Measurements from ENCODE around the gene PCDH9. TPM values are rescaled to one million over a fixed set of nuclear protein-coding genes. Genes with fewer than 3 reads are reported as not detected.

PCDH9 gene
- total and polyA plus RNA-seq, 2 of the 13 experiments (the other 11 are each of a cell fraction or from before 2014, with no cell fraction given): 0.09 TPM; not detected in 1

- Histone ChIP-seq H3K4me1 (ENCODE audit: insufficient read depth, low read length) (no peaks in the 10 kb centered on the region), H2AFZ (ENCODE audit: low read length) (no peak overlapping the region), H3K4me2 (ENCODE audit: low read depth, low read length) (no peak overlapping the region), H3K4me3 (replicated peaks in 1 of 3; ENCODE audit: insufficient read depth in 1 of 3, low read depth in 2 of 3, low read length in 3 of 3) (no peak overlapping the region), H3K9me3 (ENCODE audit: low read length) (no peaks in the 10 kb centered on the region), H3K27ac (ENCODE audit: extremely low read length, insufficient read depth, low read length) (no peak overlapping the region), H3K9ac (ENCODE audit: insufficient read depth, low read depth, low read length) (no peak overlapping the region), H3K27me3 (ENCODE audit: control insufficient read depth in 1 of 2, insufficient read depth in 2 of 2, low read length in 2 of 2) (no peaks in the 10 kb centered on the region), H3K79me2 (ENCODE audit: insufficient read depth, low read length) (no peaks in the 10 kb centered on the region), H3K36me3 (replicated peaks in 1 of 2; ENCODE audit: control insufficient read depth in 1 of 2, insufficient read depth in 2 of 2, low read length in 2 of 2) (no peaks in the 10 kb centered on the region), H4K20me1 (ENCODE audit: insufficient read depth, low read length) (no peaks in the 10 kb centered on the region)
- no TSS peak for BruUV-seq (replicated peaks)
- intact Hi-C loops (cut with micrococcal nuclease; ENCODE audit: unreplicated experiment) (no loop called here), in situ Hi-C loops (cut with HindIII; ENCODE audit: extremely low pct_ligation_motif_present, low pct_unique_long_range_greater_than_20kb) (no loop called here)
- no peak for DNase-seq (ENCODE audit: low spot score)
- ChIA-PET CTCF (ENCODE audit: low intra/inter-chr PET ratio, low total read pairs) (no interaction called here), POLR2A (no interaction called here)
- no peak for FAIRE-seq
- no peak for ATAC-seq
- no peak for TF ChIP-seq ZBTB3 (CRISPR knock-in tag; IDR thresholded peaks at IDR 0.05; ENCODE audit: borderline replicate concordance, low read depth)
These were observed 829.8 kb downstream of the PCDH9 start for GRCh38 chr13:66400292-66400691.

DNA sequence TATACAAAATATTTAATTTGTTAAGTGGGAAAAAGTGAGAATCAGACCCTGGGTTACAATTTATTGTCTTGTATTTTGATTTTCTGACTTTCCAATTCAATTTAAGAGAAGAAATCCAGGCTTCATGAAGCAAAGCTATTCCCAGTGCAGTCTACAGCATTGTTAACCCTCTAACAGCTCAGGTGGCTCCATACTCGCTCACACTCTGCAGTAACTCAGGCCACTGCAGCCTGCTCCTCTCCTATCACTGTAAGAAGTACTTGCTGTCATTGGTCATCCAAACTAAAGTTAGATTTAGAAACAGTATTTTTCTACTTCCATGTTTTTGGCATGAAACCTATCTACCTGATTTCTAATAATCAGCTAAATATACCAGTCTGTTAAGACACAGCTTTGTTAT is 830.3 kb downstream of the PCDH9 start:
- CTCF ChIA-PET (ENCODE audit: low intra/inter-chr PET ratio, low total read pairs): no interaction called here
- Histone ChIP-seq H3K4me1 (ENCODE audit: insufficient read depth, low read length) (no peaks in the 10 kb centered on the region), H3K27ac (ENCODE audit: extremely low read length, insufficient read depth, low read length) (no peak overlapping the region), H3K9ac (ENCODE audit: insufficient read depth, low read depth, low read length) (no peak overlapping the region), H4K20me1 (ENCODE audit: insufficient read depth, low read length) (no peaks in the 10 kb centered on the region), H3K79me2 (ENCODE audit: insufficient read depth, low read length) (no peaks in the 10 kb centered on the region), H3K9me3 (ENCODE audit: low read length) (no peaks in the 10 kb centered on the region), H2AFZ (ENCODE audit: low read length) (no peak overlapping the region), H3K4me2 (ENCODE audit: low read depth, low read length) (no peak overlapping the region), H3K27me3 (ENCODE audit: control insufficient read depth in 1 of 2, insufficient read depth in 2 of 2, low read length in 2 of 2) (no peaks in the 10 kb centered on the region), H3K4me3 (replicated peaks in 1 of 3; ENCODE audit: insufficient read depth in 1 of 3, low read depth in 2 of 3, low read length in 3 of 3) (no peak overlapping the region), H3K36me3 (replicated peaks in 1 of 2; ENCODE audit: control insufficient read depth in 1 of 2, insufficient read depth in 2 of 2, low read length in 2 of 2) (no peaks in the 10 kb centered on the region)
- no peak for DNase-seq (ENCODE audit: low spot score)
- WGBS (ENCODE audit: low lambda C conversion rate): 0% methylated on average over 1 of the region's 1 CpG
- TF ChIP-seq ZNF75D (CRISPR knock-in tag; IDR thresholded peaks at IDR 0.05; ENCODE audit: borderline replicate concordance): no peak
- TF ChIP-seq SOX13 (IDR thresholded peaks at IDR 0.05): no peak
- no peak for TF ChIP-seq SOX13 (CRISPR knock-in tag; conservative IDR thresholded peaks at IDR 0.05 in 1 of 2, IDR thresholded peaks at IDR 0.05 in 1 of 2)
- TF ChIP-seq, protein P1, sequence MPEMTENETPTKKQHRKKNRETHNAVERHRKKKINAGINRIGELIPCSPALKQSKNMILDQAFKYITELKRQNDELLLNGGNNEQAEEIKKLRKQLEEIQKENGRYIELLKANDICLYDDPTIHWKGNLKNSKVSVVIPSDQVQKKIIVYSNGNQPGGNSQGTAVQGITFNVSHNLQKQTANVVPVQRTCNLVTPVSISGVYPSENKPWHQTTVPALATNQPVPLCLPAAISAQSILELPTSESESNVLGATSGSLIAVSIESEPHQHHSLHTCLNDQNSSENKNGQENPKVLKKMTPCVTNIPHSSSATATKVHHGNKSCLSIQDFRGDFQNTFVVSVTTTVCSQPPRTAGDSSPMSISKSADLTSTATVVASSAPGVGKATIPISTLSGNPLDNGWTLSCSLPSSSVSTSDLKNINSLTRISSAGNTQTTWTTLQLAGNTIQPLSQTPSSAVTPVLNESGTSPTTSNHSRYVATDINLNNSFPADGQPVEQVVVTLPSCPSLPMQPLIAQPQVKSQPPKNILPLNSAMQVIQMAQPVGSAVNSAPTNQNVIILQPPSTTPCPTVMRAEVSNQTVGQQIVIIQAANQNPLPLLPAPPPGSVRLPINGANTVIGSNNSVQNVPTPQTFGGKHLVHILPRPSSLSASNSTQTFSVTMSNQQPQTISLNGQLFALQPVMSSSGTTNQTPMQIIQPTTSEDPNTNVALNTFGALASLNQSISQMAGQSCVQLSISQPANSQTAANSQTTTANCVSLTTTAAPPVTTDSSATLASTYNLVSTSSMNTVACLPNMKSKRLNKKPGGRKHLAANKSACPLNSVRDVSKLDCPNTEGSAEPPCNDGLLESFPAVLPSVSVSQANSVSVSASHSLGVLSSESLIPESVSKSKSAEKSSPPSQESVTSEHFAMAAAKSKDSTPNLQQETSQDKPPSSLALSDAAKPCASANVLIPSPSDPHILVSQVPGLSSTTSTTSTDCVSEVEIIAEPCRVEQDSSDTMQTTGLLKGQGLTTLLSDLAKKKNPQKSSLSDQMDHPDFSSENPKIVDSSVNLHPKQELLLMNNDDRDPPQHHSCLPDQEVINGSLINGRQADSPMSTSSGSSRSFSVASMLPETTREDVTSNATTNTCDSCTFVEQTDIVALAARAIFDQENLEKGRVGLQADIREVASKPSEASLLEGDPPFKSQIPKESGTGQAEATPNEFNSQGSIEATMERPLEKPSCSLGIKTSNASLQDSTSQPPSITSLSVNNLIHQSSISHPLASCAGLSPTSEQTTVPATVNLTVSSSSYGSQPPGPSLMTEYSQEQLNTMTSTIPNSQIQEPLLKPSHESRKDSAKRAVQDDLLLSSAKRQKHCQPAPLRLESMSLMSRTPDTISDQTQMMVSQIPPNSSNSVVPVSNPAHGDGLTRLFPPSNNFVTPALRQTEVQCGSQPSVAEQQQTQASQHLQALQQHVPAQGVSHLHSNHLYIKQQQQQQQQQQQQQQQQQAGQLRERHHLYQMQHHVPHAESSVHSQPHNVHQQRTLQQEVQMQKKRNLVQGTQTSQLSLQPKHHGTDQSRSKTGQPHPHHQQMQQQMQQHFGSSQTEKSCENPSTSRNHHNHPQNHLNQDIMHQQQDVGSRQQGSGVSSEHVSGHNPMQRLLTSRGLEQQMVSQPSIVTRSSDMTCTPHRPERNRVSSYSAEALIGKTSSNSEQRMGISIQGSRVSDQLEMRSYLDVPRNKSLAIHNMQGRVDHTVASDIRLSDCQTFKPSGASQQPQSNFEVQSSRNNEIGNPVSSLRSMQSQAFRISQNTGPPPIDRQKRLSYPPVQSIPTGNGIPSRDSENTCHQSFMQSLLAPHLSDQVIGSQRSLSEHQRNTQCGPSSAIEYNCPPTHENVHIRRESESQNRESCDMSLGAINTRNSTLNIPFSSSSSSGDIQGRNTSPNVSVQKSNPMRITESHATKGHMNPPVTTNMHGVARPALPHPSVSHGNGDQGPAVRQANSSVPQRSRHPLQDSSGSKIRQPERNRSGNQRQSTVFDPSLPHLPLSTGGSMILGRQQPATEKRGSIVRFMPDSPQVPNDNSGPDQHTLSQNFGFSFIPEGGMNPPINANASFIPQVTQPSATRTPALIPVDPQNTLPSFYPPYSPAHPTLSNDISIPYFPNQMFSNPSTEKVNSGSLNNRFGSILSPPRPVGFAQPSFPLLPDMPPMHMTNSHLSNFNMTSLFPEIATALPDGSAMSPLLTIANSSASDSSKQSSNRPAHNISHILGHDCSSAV (CRISPR knock-in tag; IDR thresholded peaks at IDR 0.05; ENCODE audit: borderline replicate concordance): no peak
- TF ChIP-seq POLR2AphosphoS2 (IDR thresholded peaks at IDR 0.05; ENCODE audit: low read depth, low read length): no peak
- BruUV-seq (replicated peaks): no TSS peak
- intact Hi-C loops (cut with micrococcal nuclease; ENCODE audit: unreplicated experiment): no loop called here
- no peak for ATAC-seq
- no peak for FAIRE-seq
- POLR2A ChIA-PET: no interaction called here
- in situ Hi-C loops (cut with HindIII; ENCODE audit: extremely low pct_ligation_motif_present, low pct_unique_long_range_greater_than_20kb): no loop called here
